Skeletal muscle tissue (tissue), 4 donors: Measurements from ENCODE around the gene GNAT1. TPM values are rescaled to one million over a fixed set of nuclear protein-coding genes. Genes with fewer than 3 reads are reported as not detected.

Experiments used
- H3K27ac ChIP-seq: one replicate; pipeline ENCODE4 v1.7.0; 2013; ENCODE audit warnings: mild to moderate bottlenecking, low read depth, low read length, inconsistent platforms
- H3K27me3 ChIP-seq, 3 donors: one replicate each; pipeline ENCODE4 v1.7.0; 2013; ENCODE audit warnings: low read length in 3 of 3; ENCODE audit not compliant: control insufficient read depth in 3 of 3, insufficient read depth in 3 of 3
- H3K36me3 ChIP-seq, 3 donors: one replicate each; pipeline ENCODE4 v1.7.0; 2013; ENCODE audit warnings: low read length in 3 of 3; ENCODE audit not compliant: control insufficient read depth in 3 of 3, insufficient read depth in 3 of 3
- H3K4me1 ChIP-seq, 3 donors: one replicate each; pipeline ENCODE4 v1.7.0; 2013; ENCODE audit warnings: low read length in 3 of 3, mild to moderate bottlenecking in 3 of 3; ENCODE audit not compliant: control insufficient read depth in 3 of 3, insufficient read depth in 3 of 3
- H3K4me3 ChIP-seq, 3 donors: one replicate each; pipeline ENCODE4 v1.7.0; 2013; ENCODE audit warnings: low read length in 3 of 3
- H3K9ac ChIP-seq, 3 donors: one replicate each; pipeline ENCODE4 v1.7.0; 2013; ENCODE audit warnings: low read length in 3 of 3, mild to moderate bottlenecking in 3 of 3, moderate library complexity in 2 of 3, low read depth in 1 of 3
- H3K9me3 ChIP-seq, 3 donors: one replicate each; pipeline ENCODE4 v1.7.0; 2013; ENCODE audit warnings: low read length in 3 of 3; ENCODE audit not compliant: control insufficient read depth in 3 of 3
- total RNA-seq: library from RNA; depleted of rRNA; stranded (reverse); fragments of >200 nt; gene quantifications from one replicate; pipeline ENCODE4 v1.2.3, GENCODE V29; 2014
- donor health status: Osteomylitis.

Gene GNAT1
- total RNA-seq, 1 donor from 2014 or later: not detected

DNA sequence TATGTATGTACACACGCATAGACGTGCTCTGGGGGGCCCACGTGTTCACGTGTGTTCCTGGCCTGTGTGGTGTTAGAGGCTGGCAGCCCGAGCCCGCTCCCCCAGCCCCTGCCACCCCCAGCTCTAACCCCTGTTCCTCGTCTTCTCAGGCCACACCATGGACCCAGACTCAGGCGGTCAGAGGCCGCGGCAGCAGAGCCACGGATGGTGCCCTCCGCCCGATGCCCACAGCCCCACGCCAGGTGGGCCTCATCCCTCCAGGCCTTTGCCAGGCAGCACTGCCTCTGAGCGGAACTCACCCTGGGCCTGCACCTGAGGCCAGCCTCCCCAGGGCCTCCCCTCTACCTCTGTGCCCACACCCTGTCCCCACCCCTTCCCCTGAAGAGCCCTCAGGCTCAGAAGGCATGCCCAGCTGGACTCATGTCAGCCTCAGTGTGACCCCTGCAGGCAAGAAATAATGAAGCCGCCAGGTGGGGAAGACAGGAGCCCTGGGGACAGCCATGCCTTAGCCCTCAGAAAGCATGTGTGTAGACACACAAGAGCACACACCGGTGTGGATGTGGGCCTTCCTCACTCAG lies 16.4 kb upstream of the GNAT1 start:
- Histone ChIP-seq H3K36me3 (peaks cover 9 to 13% (median 10%) of the 10 kb centered on the region in 3 donors), H3K4me1 (peaks cover 25 to 35% (median 30%) of the 10 kb centered on the region in 3 donors)

DNA sequence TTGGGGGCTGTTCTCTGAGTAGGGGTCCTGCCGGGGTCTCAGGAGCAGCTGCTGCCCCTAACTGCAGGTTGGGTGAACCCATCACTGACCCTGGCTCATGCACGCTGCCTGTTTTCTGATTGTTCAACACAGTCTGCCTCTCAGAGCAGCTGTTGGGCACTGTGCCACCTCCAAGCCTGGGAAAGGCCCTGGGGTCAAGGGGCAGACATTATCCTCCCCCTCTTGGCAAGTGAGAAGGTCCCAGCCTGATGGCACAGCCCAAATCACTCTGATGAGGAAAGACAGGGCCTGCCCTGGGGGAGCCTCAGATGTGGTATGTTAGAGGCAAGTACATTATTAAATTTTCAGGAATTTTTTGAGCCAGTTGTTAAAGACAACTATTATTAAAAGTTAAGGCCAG lies 14.1 kb upstream of the GNAT1 start:
- H3K27ac ChIP-seq: no peak overlapping the region
- no peak overlapping the region for H3K4me3 ChIP-seq
- no peak overlapping the region for H3K9ac ChIP-seq
- H3K27me3 ChIP-seq: no peaks in the 10 kb centered on the region
- H3K36me3 ChIP-seq: peaks cover 10 to 18% (median 12%) of the 10 kb centered on the region in 3 donors
- H3K4me1 ChIP-seq: peaks cover 6 to 12% (median 6%) of the 10 kb centered on the region in 3 donors
- H3K9me3 ChIP-seq: no peaks in the 10 kb centered on the region

More for the DNA sequence above, 16.4 kb upstream of the GNAT1 start:
- no peak overlapping the region for H3K4me3 ChIP-seq
- H3K9me3 ChIP-seq: no peaks in the 10 kb centered on the region
- H3K27me3 ChIP-seq: no peaks in the 10 kb centered on the region
- H3K27ac ChIP-seq: no peak overlapping the region
- H3K9ac ChIP-seq: no peak overlapping the region

DNA sequence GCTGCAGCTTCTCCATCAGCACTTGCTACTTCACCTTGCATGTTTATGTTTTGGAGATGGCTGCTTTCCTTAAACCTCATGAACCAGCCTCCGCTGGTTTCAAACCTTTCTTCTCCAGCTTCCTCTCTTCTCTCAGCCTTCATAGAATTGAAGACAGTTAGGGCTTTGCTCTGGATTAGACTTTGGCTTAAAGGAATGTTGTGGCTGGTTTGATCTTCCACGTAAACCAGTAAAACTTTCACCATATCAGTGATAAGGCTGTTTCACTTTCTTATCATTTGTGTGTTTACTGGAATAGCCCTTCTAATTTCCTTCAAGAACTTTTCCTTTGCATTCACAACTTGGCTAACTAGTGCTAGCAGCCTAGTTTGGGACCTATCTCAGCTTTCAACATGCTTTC lies 11.7 kb upstream of the GNAT1 start:
- Histone ChIP-seq H3K9ac (no peak overlapping the region), H3K27ac (no peak overlapping the region), H3K36me3 (peaks cover 5 to 27% (median 16%) of the 10 kb centered on the region in 3 donors), H3K9me3 (no peaks in the 10 kb centered on the region), H3K4me1 (peaks cover 0 to 5% (median 0%) of the 10 kb centered on the region in 3 donors), H3K4me3 (no peak overlapping the region), H3K27me3 (no peaks in the 10 kb centered on the region)

DNA sequence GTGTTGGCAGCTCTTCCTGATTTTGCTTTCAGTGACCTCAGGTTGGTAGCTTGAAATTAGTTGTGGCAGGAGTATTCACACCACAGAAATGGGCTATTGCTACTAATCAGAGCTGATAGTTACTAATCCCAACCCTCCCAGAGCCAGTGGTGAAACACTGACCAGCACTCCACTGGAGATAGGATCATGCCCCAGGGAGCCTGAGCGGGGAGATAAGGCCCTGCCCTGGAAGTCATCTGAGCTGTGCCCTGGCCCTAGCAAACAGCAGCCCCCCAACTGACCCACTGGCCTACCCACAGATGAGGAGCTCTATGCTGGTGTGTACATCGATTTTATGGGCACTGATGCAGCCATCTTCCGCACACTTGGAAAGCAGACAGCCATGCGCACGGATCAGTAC lies 9.4 kb upstream of the GNAT1 start:
- Histone ChIP-seq H3K9me3 (no peaks in the 10 kb centered on the region), H3K4me1 (peaks cover 0 to 4% (median 0%) of the 10 kb centered on the region in 3 donors), H3K27me3 (no peaks in the 10 kb centered on the region), H3K9ac (no peak overlapping the region), H3K36me3 (peaks cover 16 to 33% (median 22%) of the 10 kb centered on the region in 3 donors), H3K4me3 (no peak overlapping the region), H3K27ac (no peak overlapping the region)

DNA sequence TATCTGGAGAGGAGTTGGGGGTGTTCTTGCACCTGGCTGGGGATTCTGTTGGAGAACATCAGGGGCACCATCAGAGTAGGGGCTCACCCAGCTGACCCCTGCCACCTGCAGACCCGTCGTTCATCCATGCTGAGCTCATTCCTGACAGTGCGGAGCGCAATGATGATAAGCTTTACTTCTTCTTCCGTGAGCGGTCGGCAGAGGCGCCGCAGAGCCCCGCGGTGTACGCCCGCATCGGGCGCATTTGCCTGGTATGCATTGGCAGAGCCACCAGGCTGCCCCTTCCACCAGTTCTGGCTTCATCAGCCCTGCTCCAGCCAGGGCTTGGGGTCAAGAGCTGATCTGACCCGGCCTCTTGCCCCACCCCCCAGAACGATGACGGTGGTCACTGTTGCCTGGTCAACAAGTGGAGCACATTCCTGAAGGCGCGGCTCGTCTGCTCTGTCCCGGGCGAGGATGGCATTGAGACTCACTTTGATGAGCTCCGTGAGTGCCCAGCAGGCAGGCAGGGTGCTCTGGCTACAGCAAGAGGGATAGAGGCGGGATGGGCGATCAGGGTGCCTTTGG lies 8.8 kb upstream of the GNAT1 start:
- Histone ChIP-seq H3K27me3 (no peaks in the 10 kb centered on the region), H3K36me3 (peaks cover 16 to 31% (median 22%) of the 10 kb centered on the region in 3 donors), H3K27ac (no peak overlapping the region)

DNA sequence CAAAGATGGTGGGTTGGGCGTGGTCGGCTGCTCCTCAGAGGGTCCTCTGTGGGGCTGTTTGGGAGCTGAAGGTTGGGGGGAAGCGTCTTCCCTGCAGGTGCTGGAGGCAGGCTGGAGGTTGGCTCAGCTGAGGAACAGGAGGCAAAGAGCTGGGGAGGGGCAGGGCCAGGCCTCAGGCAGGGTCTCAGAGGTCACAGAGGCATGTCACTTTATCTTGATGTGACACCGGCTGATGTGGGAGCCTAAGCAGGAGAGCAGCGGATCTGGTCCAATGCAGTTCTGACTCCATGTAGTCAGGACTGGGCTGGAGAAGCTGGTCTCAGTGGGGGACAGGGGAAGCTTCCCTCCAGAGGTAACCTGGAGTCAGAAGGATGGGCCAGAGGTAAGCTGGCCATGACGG lies 7.7 kb upstream of the GNAT1 start:
- H3K4me1 ChIP-seq: peaks cover 0 to under 1% (median 0%) of the 10 kb centered on the region in 3 donors
- H3K27me3 ChIP-seq: no peaks in the 10 kb centered on the region
- peaks cover 16 to 31% (median 25%) of the 10 kb centered on the region in 3 donors for H3K36me3 ChIP-seq
- H3K9me3 ChIP-seq: no peaks in the 10 kb centered on the region
- H3K27ac ChIP-seq: no peak overlapping the region
- no peak overlapping the region for H3K4me3 ChIP-seq
- no peak overlapping the region for H3K9ac ChIP-seq

More for the DNA sequence above, 8.8 kb upstream of the GNAT1 start:
- Histone ChIP-seq H3K4me3 (no peak overlapping the region), H3K9ac (no peak overlapping the region), H3K9me3 (no peaks in the 10 kb centered on the region), H3K4me1 (no peaks in the 10 kb centered on the region)

DNA sequence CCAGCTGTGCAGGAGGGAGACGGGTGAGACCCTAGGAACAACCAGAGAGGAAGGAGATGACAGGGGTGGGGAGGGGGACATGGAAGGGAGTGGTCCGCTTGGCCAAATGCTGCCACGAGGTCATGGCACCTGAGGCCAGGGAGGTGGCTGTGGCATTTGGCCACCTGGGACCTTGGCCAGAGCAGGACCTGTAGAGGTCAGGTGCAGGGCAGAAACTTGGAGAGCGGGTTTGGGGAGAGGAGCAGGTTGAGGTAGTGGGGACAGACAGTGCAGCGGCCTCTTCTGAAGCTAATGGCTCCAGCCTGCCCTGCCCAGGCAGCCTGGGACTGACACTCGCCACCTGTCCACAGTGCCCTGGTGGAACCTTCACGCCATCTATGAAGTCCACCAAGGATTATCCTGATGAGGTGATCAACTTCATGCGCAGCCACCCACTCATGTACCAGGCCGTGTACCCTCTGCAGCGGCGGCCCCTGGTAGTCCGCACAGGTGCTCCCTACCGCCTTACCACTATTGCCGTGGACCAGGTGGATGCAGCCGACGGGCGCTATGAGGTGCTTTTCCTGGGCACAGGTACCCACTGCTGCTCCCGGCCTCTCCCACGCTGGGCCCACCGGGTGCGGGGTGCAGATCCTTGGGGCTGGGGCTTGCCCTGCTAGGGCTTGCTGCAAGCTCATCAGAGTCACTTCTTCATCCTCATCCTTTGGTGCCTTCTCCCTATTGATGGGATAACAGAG lies 7.0 kb upstream of the GNAT1 start:
- Histone ChIP-seq H3K9ac (no peak overlapping the region), H3K9me3 (no peaks in the 10 kb centered on the region), H3K36me3 (peaks cover 16 to 30% (median 25%) of the 10 kb centered on the region in 3 donors), H3K27me3 (no peaks in the 10 kb centered on the region), H3K4me1 (peaks cover 0 to 6% (median 4%) of the 10 kb centered on the region in 3 donors), H3K27ac (no peak overlapping the region), H3K4me3 (no peak overlapping the region)

DNA sequence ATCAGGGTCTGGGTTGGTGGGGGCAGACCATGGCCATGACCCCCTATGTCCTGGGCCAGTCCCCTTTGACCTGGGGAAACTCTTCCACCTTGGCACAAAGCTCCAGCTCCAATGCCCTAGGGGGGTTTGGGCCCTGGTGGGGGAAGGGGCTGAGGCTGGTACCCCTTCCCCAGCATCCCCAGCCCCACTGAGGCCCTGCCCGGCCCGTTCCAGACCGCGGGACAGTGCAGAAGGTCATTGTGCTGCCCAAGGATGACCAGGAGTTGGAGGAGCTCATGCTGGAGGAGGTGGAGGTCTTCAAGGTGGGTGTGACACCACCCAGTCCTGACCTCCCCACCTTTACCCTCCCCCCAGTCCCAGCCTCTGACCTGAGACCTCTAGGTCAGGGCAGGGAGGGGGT lies 6.2 kb upstream of the GNAT1 start:
- peaks cover 0 to 11% (median 6%) of the 10 kb centered on the region in 3 donors for H3K4me1 ChIP-seq
- H3K27ac ChIP-seq: no peak overlapping the region
- peaks cover 16 to 30% (median 25%) of the 10 kb centered on the region in 3 donors for H3K36me3 ChIP-seq
- no peak overlapping the region for H3K4me3 ChIP-seq
- no peaks in the 10 kb centered on the region for H3K27me3 ChIP-seq
- no peak overlapping the region for H3K9ac ChIP-seq
- H3K9me3 ChIP-seq: no peaks in the 10 kb centered on the region

DNA sequence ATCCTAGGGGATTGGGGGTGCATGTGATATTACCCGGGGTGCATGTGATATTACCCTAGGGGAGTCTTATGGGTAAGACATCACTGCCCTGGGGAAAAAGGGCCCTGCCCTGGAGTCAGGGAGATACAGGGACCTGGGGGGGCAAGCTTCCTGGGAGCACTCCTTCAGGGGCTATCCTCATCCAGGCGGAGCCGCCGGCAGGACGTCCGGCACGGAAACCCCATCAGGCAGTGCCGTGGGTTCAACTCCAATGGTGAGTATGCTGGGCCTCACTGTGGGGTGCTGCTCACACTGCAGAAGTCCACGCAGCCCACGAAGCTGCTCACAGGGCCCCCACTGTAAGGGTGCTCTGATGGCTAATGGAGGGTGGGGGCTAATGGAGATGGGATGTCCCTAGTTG lies 5.3 kb upstream of the GNAT1 start:
- H3K27me3 ChIP-seq: no peaks in the 10 kb centered on the region
- no peak overlapping the region for H3K4me3 ChIP-seq
- no peaks in the 10 kb centered on the region for H3K9me3 ChIP-seq
- peaks cover 0 to 11% (median 6%) of the 10 kb centered on the region in 3 donors for H3K4me1 ChIP-seq
- no peak overlapping the region for H3K9ac ChIP-seq
- H3K36me3 ChIP-seq: peaks cover 16 to 30% (median 25%) of the 10 kb centered on the region in 3 donors
- no peak overlapping the region for H3K27ac ChIP-seq

DNA sequence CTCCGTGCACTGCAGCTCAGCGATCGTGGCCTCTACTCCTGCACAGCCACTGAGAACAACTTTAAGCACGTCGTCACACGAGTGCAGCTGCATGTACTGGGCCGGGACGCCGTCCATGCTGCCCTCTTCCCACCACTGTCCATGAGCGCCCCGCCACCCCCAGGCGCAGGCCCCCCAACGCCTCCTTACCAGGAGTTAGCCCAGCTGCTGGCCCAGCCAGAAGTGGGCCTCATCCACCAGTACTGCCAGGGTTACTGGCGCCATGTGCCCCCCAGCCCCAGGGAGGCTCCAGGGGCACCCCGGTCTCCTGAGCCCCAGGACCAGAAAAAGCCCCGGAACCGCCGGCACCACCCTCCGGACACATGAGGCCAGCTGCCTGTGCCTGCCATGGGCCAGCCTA lies 3.7 kb upstream of the GNAT1 start:
- peaks cover 14 to 21% (median 20%) of the 10 kb centered on the region in 3 donors for H3K36me3 ChIP-seq
- peaks cover under 1 to 13% (median 6%) of the 10 kb centered on the region in 3 donors for H3K4me1 ChIP-seq
- H3K27ac ChIP-seq: no peak overlapping the region
- no peaks in the 10 kb centered on the region for H3K9me3 ChIP-seq
- H3K4me3 ChIP-seq: no peak overlapping the region
- H3K27me3 ChIP-seq: peaks cover 5 to 7% (median 5%) of the 10 kb centered on the region in 3 donors
- H3K9ac ChIP-seq: no peak overlapping the region
